GM12878 (cell line): ENCODE data around the gene MYMX.

Experiments used
- ATF3 ChIP-seq: IDR thresholded peaks from 2 replicates; pipeline ENCODE4 v1.6.1; 2011; ENCODE audit warnings: low read depth, mild to moderate bottlenecking, low read length, moderate library complexity, borderline replicate concordance; ENCODE audit errors: extremely low read depth
- HDGF ChIP-seq: fragments of 450-650 bp; IDR thresholded peaks from 2 replicates; pipeline ENCODE4 v1.6.1; 2016; ENCODE audit warnings: antibody characterized with exemption
- JUNB ChIP-seq: IDR thresholded peaks from 2 replicates; pipeline ENCODE4 v1.6.1; 2016; ENCODE audit warnings: antibody characterized with exemption, mild to moderate bottlenecking
- MYC ChIP-seq: IDR thresholded peaks from 2 replicates; pipeline ENCODE4 v1.6.1; 2011; ENCODE audit warnings: mild to moderate bottlenecking, low read length, moderate library complexity, inconsistent platforms; ENCODE audit not compliant: insufficient read depth, insufficient replicate concordance, insufficient read length, severe bottlenecking
- PKNOX1 ChIP-seq: fragments of 450-650 bp; IDR thresholded peaks from 2 replicates; pipeline ENCODE4 v1.6.1; 2016; ENCODE audit warnings: mild to moderate bottlenecking
- PML ChIP-seq: IDR thresholded peaks from 2 replicates; pipeline ENCODE4 v1.6.1; 2012; ENCODE audit warnings: low read length, inconsistent platforms
- POLR2A ChIP-seq: IDR thresholded peaks from 2 replicates; pipeline ENCODE4 v1.6.1; 2011; ENCODE audit warnings: low read depth, mild to moderate bottlenecking, low read length
- POLR2AphosphoS5 ChIP-seq: IDR thresholded peaks from 2 replicates; pipeline ENCODE4 v1.6.1; 2011; ENCODE audit warnings: mild to moderate bottlenecking, low read length, inconsistent platforms
- ZBTB33 ChIP-seq: fragments of 450-650 bp; IDR thresholded peaks from 2 replicates; pipeline ENCODE4 v1.6.1; 2017; ENCODE audit warnings: mild to moderate bottlenecking

- TF ChIP-seq POLR2A = no peak
- no peak for TF ChIP-seq ATF3
- no peak for TF ChIP-seq POLR2AphosphoS5
- TF ChIP-seq HDGF = no peak
- TF ChIP-seq ZBTB33 = no peak
- no peak for TF ChIP-seq MYC
- TF ChIP-seq JUNB = no peak
- TF ChIP-seq PML = no peak
- no peak for TF ChIP-seq PKNOX1
Observed at GRCh38 chr6:44202972-44203750, 13.6 kb upstream of the MYMX start.
